ENCODE results near the gene ARRDC4. TPM values are rescaled to one million over a fixed set of nuclear protein-coding genes. Genes with fewer than 3 reads are reported as not detected.
A peak's percentile ranks its signal among the peaks of the same experiment; 100 is the strongest.

ARRDC4 gene
- polyA plus RNA-seq, 3 donors = 13.0 to 40.5 (median 19.0) TPM

GRCh38 chr15:97953254-97953653 is 7.2 kb upstream of the ARRDC4 start:
- H3K9ac ChIP-seq (ENCODE audit: insufficient read depth, low read length, poor library complexity, severe bottlenecking) = no peak overlapping the region
- H3K36me3 ChIP-seq (replicated peaks in 1 of 2; ENCODE audit: control insufficient read depth in 1 of 2, insufficient read depth in 2 of 2, low read length in 2 of 2) = no peaks in the 10 kb centered on the region
- no peak overlapping the region for H2AFZ ChIP-seq (ENCODE audit: insufficient read depth, low read depth, low read length, poor library complexity, severe bottlenecking)
- Mint-ChIP-seq H3K9me3 (peaks cover 0 to 5% (median 0%) of the 10 kb centered on the region in 7 donors), H3K27ac (peak overlapping the region in 1 of 7 donors; percentile 26), H3K4me1 (peaks cover 2% of the 10 kb centered on the region), H3K4me3 (no peak overlapping the region), H3K36me3 (no peaks in the 10 kb centered on the region), H3K27me3 (ENCODE audit: low read depth in 3 of 3) (peaks cover 3 to 6% (median 3%) of the 10 kb centered on the region in 3 donors)
- TF ChIP-seq, protein P1, sequence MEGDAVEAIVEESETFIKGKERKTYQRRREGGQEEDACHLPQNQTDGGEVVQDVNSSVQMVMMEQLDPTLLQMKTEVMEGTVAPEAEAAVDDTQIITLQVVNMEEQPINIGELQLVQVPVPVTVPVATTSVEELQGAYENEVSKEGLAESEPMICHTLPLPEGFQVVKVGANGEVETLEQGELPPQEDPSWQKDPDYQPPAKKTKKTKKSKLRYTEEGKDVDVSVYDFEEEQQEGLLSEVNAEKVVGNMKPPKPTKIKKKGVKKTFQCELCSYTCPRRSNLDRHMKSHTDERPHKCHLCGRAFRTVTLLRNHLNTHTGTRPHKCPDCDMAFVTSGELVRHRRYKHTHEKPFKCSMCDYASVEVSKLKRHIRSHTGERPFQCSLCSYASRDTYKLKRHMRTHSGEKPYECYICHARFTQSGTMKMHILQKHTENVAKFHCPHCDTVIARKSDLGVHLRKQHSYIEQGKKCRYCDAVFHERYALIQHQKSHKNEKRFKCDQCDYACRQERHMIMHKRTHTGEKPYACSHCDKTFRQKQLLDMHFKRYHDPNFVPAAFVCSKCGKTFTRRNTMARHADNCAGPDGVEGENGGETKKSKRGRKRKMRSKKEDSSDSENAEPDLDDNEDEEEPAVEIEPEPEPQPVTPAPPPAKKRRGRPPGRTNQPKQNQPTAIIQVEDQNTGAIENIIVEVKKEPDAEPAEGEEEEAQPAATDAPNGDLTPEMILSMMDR (IDR thresholded peaks at IDR 0.05) = no peak
- intact Hi-C loops (cut with micrococcal nuclease) = no loop called here
- H3K27ac ChIP-seq (ENCODE audit: low read depth in 1 of 2, low read length in 2 of 2) = no peak overlapping the region
- no peaks in the 10 kb centered on the region for H3K9me3 ChIP-seq (replicated peaks in 1 of 2; ENCODE audit: control insufficient read depth in 1 of 2, insufficient read depth in 1 of 2, low read length in 2 of 2)
- WGBS (ENCODE audit: insufficient coverage) = 100% methylated on average over 2 of the region's 6 CpGs
- H3K27me3 ChIP-seq (ENCODE audit: control insufficient read depth in 2 of 2, insufficient read depth in 2 of 2, low read length in 2 of 2) = no peaks in the 10 kb centered on the region
- no peak for DNase-seq
- H3K4me2 ChIP-seq (replicated peaks; ENCODE audit: extremely low read depth, low read length, poor library complexity, severe bottlenecking) = no peak overlapping the region
- no peaks in the 10 kb centered on the region for H4K20me1 ChIP-seq (ENCODE audit: insufficient read depth, low read length)
- H3K79me2 ChIP-seq (ENCODE audit: insufficient read depth, low read length) = no peaks in the 10 kb centered on the region
- no peak overlapping the region for H3K4me3 ChIP-seq (replicated peaks in 1 of 3; ENCODE audit: low read depth in 2 of 3, low read length in 3 of 3)
- no peaks in the 10 kb centered on the region for H3K4me1 ChIP-seq (ENCODE audit: control insufficient read depth in 1 of 2, insufficient read depth in 2 of 2, low read length in 2 of 2)

DNA sequence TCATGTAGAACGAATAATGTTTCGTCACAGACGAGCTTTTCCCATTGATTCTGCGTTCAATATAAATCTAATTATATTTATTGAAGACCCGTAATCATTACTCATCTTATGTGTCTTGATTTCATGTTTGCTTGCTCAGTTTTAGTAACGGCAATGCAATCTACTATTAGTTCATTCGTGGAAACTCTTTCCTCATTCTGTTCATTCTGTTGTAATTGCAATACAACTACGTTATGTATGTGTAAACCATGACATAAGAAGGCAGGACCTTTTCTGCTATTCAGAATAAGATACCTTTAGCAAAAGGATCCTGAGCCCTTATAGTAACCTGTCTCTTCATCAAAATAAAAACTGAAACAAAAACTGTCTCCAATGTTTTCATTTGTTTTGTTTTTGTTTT is 6.8 kb upstream of the ARRDC4 start:
- peaks cover 3 to 6% (median 3%) of the 10 kb centered on the region in 3 donors for H3K27me3 Mint-ChIP-seq (ENCODE audit: low read depth in 3 of 3)
- H3K27ac Mint-ChIP-seq = no peak overlapping the region
- H3K4me2 ChIP-seq (replicated peaks; ENCODE audit: extremely low read depth, low read length, poor library complexity, severe bottlenecking) = no peak overlapping the region
- H3K9me3 Mint-ChIP-seq = peaks cover 0 to 5% (median 0%) of the 10 kb centered on the region in 7 donors
- no peak overlapping the region for H3K9ac ChIP-seq (ENCODE audit: insufficient read depth, low read length, poor library complexity, severe bottlenecking)
- peaks cover 2% of the 10 kb centered on the region for H3K4me1 Mint-ChIP-seq
- no peak for DNase-seq
- H4K20me1 ChIP-seq (ENCODE audit: insufficient read depth, low read length) = no peaks in the 10 kb centered on the region
- H3K36me3 Mint-ChIP-seq = no peaks in the 10 kb centered on the region
- WGBS (ENCODE audit: insufficient coverage) = no CpG with 5 or more reads among the region's 8 CpGs
- no peak overlapping the region for H2AFZ ChIP-seq (ENCODE audit: insufficient read depth, low read depth, low read length, poor library complexity, severe bottlenecking)
- intact Hi-C loops (cut with micrococcal nuclease) = no loop called here
- H3K4me1 ChIP-seq (ENCODE audit: control insufficient read depth in 1 of 2, insufficient read depth in 2 of 2, low read length in 2 of 2) = no peaks in the 10 kb centered on the region
- no peak overlapping the region for H3K4me3 Mint-ChIP-seq
- no peaks in the 10 kb centered on the region for H3K9me3 ChIP-seq (replicated peaks in 1 of 2; ENCODE audit: control insufficient read depth in 1 of 2, insufficient read depth in 1 of 2, low read length in 2 of 2)
- H3K27me3 ChIP-seq (ENCODE audit: control insufficient read depth in 2 of 2, insufficient read depth in 2 of 2, low read length in 2 of 2) = no peaks in the 10 kb centered on the region
- H3K27ac ChIP-seq (ENCODE audit: low read depth in 1 of 2, low read length in 2 of 2) = no peak overlapping the region
- H3K79me2 ChIP-seq (ENCODE audit: insufficient read depth, low read length) = no peaks in the 10 kb centered on the region
- TF ChIP-seq, protein P1 (IDR thresholded peaks at IDR 0.05) = no peak
- no peak overlapping the region for H3K4me3 ChIP-seq (replicated peaks in 1 of 3; ENCODE audit: low read depth in 2 of 3, low read length in 3 of 3)
- H3K36me3 ChIP-seq (replicated peaks in 1 of 2; ENCODE audit: control insufficient read depth in 1 of 2, insufficient read depth in 2 of 2, low read length in 2 of 2) = no peaks in the 10 kb centered on the region
